SJCRH30 (cell line): ENCODE results near the gene RBMS3. TPM values are rescaled to one million over a fixed set of nuclear protein-coding genes. Genes with fewer than 3 reads are reported as not detected.

Experiments
- DNase-seq, 2 experiments: peaks; one replicate each; pipeline ENCODE4 v3.0.0-alpha.2; 2015 to 2020
- H3K27ac ChIP-seq: fragments of 250-450 bp; sonication (Bioruptor Pico); 2 replicates; pipeline ENCODE4 v1.5.1; 2020; ENCODE audit warnings: mild to moderate bottlenecking, moderate library complexity
- H3K27me3 ChIP-seq: fragments of 250-450 bp; sonication (Bioruptor Pico); 2 replicates; pipeline ENCODE4 v1.5.1; 2020; ENCODE audit warnings: mild to moderate bottlenecking, moderate library complexity
- H3K36me3 ChIP-seq: fragments of 250-450 bp; sonication (Bioruptor Pico); 2 replicates; pipeline ENCODE4 v1.5.1; 2020; ENCODE audit warnings: mild to moderate bottlenecking, moderate library complexity
- H3K4me1 ChIP-seq: fragments of 250-450 bp; sonication (Bioruptor Pico); 2 replicates; pipeline ENCODE4 v1.5.1; 2020; ENCODE audit warnings: mild to moderate bottlenecking, moderate library complexity
- H3K4me3 ChIP-seq: fragments of 250-450 bp; sonication (Bioruptor Pico); 2 replicates; pipeline ENCODE4 v1.5.1; 2020; ENCODE audit warnings: mild to moderate bottlenecking, moderate library complexity
- H3K9me3 ChIP-seq: fragments of 250-450 bp; sonication (Bioruptor Pico); replicated peaks from 2 replicates; pipeline ENCODE4 v1.5.1; 2020; ENCODE audit warnings: mild to moderate bottlenecking, moderate library complexity
- total RNA-seq: library from RNA; depleted of rRNA; stranded (reverse); fragments of >200 nt; shearing (Covaris generic); gene quantifications from 2 replicates; pipeline ENCODE4 v1.2.3, GENCODE V29; 2014

RBMS3 gene
- total RNA-seq, 1 experiment from 2014 or later = 9.5 TPM

- Histone ChIP-seq H3K27me3 (no peaks in the 10 kb centered on the region), H3K27ac (peak overlapping the region; percentile 77), H3K9me3 (no peaks in the 10 kb centered on the region)
These were observed 413.9 kb downstream of the RBMS3 start for GRCh38 chr3:29694783-29695182.

GRCh38 chr3:29695201-29695600, 414.3 kb downstream of the RBMS3 start:
- peak overlapping the region; percentile 77 for H3K27ac ChIP-seq
- no peaks in the 10 kb centered on the region for H3K36me3 ChIP-seq
- H3K9me3 ChIP-seq = no peaks in the 10 kb centered on the region
- H3K4me1 ChIP-seq = peaks cover 28% of the 10 kb centered on the region
- H3K4me3 ChIP-seq = no peak overlapping the region
- H3K27me3 ChIP-seq = no peaks in the 10 kb centered on the region
- no peak for DNase-seq

More at GRCh38 chr3:29694783-29695182, 413.9 kb downstream of the RBMS3 start:
- H3K4me1 ChIP-seq = peaks cover 28% of the 10 kb centered on the region
- DNase-seq = peak; percentile 31 to 38
- H3K36me3 ChIP-seq = no peaks in the 10 kb centered on the region
- H3K4me3 ChIP-seq = no peak overlapping the region

- no peak for DNase-seq
- H3K9me3 ChIP-seq = no peaks in the 10 kb centered on the region
- no peaks in the 10 kb centered on the region for H3K27me3 ChIP-seq
- H3K4me3 ChIP-seq = no peak overlapping the region
- no peaks in the 10 kb centered on the region for H3K36me3 ChIP-seq
- peaks cover 28% of the 10 kb centered on the region for H3K4me1 ChIP-seq
- H3K27ac ChIP-seq = peak overlapping the region; percentile 77
These were observed 414.9 kb downstream of the RBMS3 start for GRCh38 chr3:29695643-29696198.

- no peak overlapping the region for H3K4me3 ChIP-seq
- DNase-seq = no peak
- no peaks in the 10 kb centered on the region for H3K27me3 ChIP-seq
- H3K36me3 ChIP-seq = no peaks in the 10 kb centered on the region
- H3K9me3 ChIP-seq = no peaks in the 10 kb centered on the region
- H3K4me1 ChIP-seq = peaks cover 28% of the 10 kb centered on the region
- no peak overlapping the region for H3K27ac ChIP-seq
These were observed 415.4 kb downstream of the RBMS3 start for GRCh38 chr3:29696311-29696710.

DNA sequence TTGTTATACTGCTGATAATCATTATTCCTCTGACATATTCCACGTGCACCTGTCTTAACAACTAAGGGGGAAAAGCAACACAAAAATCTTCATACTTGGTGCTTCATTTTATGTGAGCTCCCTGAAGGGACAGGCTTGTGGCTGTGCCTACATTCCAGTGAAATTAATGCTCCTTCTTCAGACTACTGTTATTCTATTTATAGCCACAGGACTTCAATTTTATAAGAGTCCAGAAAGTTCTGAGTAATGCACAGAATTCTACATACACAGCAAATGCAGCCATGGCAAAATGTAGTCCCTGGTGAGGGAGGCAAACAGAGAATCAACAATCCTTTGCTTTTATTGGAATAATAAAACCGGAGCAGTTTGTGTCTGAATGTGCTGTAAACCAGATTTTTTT, 417.1 kb downstream of the RBMS3 start:
- Histone ChIP-seq H3K36me3 (no peaks in the 10 kb centered on the region), H3K4me3 (no peak overlapping the region), H3K9me3 (no peaks in the 10 kb centered on the region), H3K27me3 (no peaks in the 10 kb centered on the region), H3K4me1 (peaks cover 27% of the 10 kb centered on the region), H3K27ac (no peak overlapping the region)
- no peak for DNase-seq

DNA sequence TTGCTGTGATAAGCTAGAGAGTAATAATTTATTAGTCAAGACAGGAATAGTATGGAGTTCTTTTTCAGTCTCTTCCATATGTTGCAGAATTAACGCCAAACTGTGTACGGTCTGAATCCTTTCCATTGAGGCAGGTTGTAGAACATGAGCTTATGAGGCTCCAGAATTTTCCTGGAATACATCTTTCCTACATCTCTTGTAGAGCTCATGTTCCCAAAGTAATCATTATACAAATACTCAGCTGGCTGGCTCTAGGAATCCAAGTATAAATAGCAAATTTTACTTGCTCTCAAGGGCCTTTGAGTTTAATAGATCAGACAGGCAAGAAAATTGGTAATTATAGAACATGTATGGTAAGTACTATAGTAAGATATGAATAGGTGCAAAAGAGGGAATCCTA, 419.4 kb downstream of the RBMS3 start:
- no peak for DNase-seq
- no peaks in the 10 kb centered on the region for H3K9me3 ChIP-seq
- no peaks in the 10 kb centered on the region for H3K36me3 ChIP-seq
- H3K4me1 ChIP-seq = peaks cover 5% of the 10 kb centered on the region
- no peak overlapping the region for H3K27ac ChIP-seq
- no peak overlapping the region for H3K4me3 ChIP-seq
- no peaks in the 10 kb centered on the region for H3K27me3 ChIP-seq

GRCh38 chr3:29701326-29701983, 420.6 kb downstream of the RBMS3 start:
- Histone ChIP-seq H3K27ac (no peak overlapping the region), H3K27me3 (no peaks in the 10 kb centered on the region), H3K9me3 (no peaks in the 10 kb centered on the region), H3K36me3 (no peaks in the 10 kb centered on the region), H3K4me1 (no peaks in the 10 kb centered on the region; the same call in 1 of the 2 replicates), H3K4me3 (no peak overlapping the region)
- DNase-seq = no peak

DNA sequence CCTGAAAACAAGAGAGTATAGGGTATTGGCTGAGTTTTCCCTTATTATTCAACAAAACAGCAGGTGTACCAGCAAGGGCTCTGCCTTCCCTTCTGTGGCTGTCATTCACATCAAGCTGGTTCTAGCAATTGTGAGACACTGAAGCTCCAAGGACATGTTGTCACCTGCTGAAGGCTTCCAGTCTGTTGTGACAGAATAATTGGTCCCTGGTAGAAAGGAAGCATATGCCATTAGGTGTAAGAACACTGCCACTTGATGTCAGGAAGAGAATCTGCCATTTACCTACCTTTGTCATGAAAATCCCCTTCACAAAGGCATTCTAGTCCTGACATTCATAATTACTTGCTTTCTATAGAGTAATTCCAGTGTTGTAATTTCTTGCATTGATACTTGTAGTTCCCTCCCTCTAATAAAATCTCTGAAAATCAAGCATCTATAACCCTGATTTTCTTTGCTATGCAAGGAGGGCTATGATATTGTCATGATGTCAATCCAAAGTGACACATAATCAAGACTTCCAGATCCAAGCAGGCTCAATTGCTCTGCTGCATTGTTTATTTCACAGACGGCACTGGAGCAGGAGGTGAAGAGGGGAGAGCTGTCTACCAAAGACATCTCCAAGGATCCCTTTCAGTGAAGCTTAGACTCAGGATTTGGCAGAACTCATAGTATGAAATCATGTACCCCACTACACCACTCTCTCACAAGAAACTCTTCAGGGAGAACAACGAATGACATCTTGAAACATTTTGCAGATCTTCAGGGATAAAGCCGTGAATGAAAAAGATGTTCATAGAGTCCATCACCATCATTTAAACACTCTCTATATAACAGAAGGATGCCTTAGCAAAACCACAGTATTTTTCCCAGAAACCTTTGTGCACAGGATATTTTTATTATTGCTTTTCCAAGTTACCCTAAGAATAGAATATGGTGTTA, 425.3 kb downstream of the RBMS3 start:
- Histone ChIP-seq H3K9me3 (no peaks in the 10 kb centered on the region), H3K36me3 (no peaks in the 10 kb centered on the region), H3K27me3 (no peaks in the 10 kb centered on the region), H3K27ac (no peak overlapping the region), H3K4me3 (no peak overlapping the region), H3K4me1 (no peaks in the 10 kb centered on the region)
- peak in 1 of 2 experiments; percentile 44 for DNase-seq

DNA sequence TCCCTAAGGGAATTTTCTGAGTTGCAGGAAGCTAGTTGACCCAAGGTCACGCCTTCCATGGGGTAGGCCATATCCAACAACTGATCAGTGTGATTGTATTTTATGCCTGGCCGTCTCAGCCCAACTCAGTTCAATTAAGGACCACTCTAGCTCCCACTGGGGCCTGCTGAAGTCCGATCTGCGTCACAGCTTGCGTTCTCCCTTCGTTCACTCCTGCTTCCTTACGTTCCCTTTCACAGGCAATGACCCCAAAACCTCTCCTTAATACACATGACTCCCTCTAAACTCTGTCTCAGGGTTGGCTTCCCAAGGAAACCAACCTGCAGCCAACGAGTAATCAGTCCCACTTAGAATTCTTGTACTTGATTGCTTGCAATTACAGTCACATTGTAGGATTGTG, 428.0 kb downstream of the RBMS3 start:
- Histone ChIP-seq H3K27ac (no peak overlapping the region), H3K36me3 (no peaks in the 10 kb centered on the region), H3K27me3 (no peaks in the 10 kb centered on the region), H3K4me3 (no peak overlapping the region), H3K4me1 (no peaks in the 10 kb centered on the region), H3K9me3 (no peaks in the 10 kb centered on the region)
- no peak for DNase-seq

DNA sequence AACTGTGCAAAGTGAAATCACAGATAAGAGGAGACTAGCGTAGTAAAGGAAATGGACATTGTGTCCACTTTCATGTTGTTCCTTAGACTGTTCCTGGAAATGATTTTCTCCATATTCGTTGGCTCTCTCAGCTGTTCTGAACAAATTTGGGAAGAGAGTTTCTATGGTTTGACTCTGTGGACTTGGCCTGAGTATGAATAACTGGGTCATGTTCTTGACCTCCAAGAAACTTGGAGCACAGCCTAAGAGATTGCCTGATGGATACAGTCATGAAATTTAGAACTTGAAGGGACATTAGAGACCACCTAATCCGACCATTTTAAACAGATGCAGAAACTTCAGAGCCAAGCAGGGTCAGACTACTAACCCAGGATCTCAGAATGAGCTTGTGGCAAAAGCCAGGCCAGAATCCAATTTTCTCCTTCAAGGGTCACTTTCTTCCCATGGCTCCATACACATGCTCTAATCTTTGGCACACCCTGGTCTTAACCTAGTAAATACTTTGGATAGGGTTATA, 430.4 kb downstream of the RBMS3 start:
- no peak overlapping the region for H3K4me3 ChIP-seq

DNA sequence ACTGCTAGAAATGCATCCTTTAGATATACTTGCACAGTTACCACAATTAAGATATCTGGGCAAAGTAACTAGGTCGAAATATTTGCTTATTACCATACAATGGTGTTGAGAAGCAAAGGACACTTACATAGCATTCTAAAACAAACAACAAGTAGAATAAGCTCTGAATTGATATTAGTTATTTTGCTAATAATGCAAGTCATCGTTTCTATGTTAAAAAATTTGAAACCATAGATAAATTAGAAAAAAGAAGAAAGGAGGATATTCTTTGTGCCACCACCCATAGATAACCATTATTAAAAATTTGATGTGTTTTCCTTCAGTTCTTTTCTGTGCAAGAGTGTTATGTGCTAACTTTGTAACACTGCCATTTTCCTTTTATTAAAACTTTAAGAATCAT, 435.3 kb downstream of the RBMS3 start:
- Histone ChIP-seq H3K4me3 (no peak overlapping the region), H3K9me3 (no peaks in the 10 kb centered on the region), H3K4me1 (no peaks in the 10 kb centered on the region), H3K27me3 (no peaks in the 10 kb centered on the region), H3K27ac (no peak overlapping the region), H3K36me3 (no peaks in the 10 kb centered on the region)
- DNase-seq = no peak

More for the DNA sequence above, 430.4 kb downstream of the RBMS3 start:
- Histone ChIP-seq H3K9me3 (no peaks in the 10 kb centered on the region), H3K27ac (no peak overlapping the region), H3K36me3 (no peaks in the 10 kb centered on the region), H3K27me3 (no peaks in the 10 kb centered on the region), H3K4me1 (no peaks in the 10 kb centered on the region)
- no peak for DNase-seq

GRCh38 chr3:29718661-29719065, 437.8 kb downstream of the RBMS3 start:
- Histone ChIP-seq H3K4me1 (no peaks in the 10 kb centered on the region), H3K27ac (no peak overlapping the region), H3K9me3 (no peaks in the 10 kb centered on the region), H3K27me3 (no peaks in the 10 kb centered on the region), H3K4me3 (no peak overlapping the region), H3K36me3 (no peaks in the 10 kb centered on the region)
- no peak for DNase-seq

DNA sequence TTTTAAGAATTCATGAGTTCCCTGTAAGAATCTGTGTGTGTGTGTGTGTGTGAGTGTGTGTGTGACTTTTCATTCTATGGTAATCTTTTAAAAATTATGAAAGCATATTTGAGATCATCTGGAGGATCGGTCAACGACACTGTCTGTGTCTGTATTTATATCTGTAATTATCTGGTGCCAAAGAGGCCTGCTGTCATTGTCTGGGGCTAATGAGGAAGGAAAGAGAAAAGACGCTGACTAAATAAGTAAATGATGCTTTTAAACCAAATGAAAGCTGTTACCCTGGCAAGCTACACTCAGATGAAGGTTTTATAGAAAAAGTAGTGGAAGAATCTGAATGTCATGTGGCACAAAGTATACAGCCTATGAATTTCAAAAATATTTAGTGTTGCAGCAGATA, 439.8 kb downstream of the RBMS3 start:
- DNase-seq = no peak

GRCh38 chr3:29721789-29722188, 440.9 kb downstream of the RBMS3 start:
- Histone ChIP-seq H3K36me3 (no peaks in the 10 kb centered on the region), H3K4me1 (no peaks in the 10 kb centered on the region), H3K27ac (no peak overlapping the region), H3K9me3 (no peaks in the 10 kb centered on the region), H3K4me3 (no peak overlapping the region), H3K27me3 (no peaks in the 10 kb centered on the region)
- DNase-seq = no peak

More for the DNA sequence above, 439.8 kb downstream of the RBMS3 start:
- Histone ChIP-seq H3K27me3 (no peaks in the 10 kb centered on the region), H3K27ac (no peak overlapping the region), H3K4me3 (no peak overlapping the region), H3K36me3 (no peaks in the 10 kb centered on the region), H3K4me1 (no peaks in the 10 kb centered on the region), H3K9me3 (no peaks in the 10 kb centered on the region)

- H3K4me3 ChIP-seq = no peak overlapping the region
- no peaks in the 10 kb centered on the region for H3K27me3 ChIP-seq
- H3K9me3 ChIP-seq = no peaks in the 10 kb centered on the region
- DNase-seq = no peak
- H3K27ac ChIP-seq = no peak overlapping the region
- no peaks in the 10 kb centered on the region for H3K4me1 ChIP-seq
- no peaks in the 10 kb centered on the region for H3K36me3 ChIP-seq
These were observed 450.2 kb downstream of the RBMS3 start for GRCh38 chr3:29731050-29731449.
